GM12874 (cell line): ENCODE data around the gene ITGA6.

ENCODE experiments used
- CTCF ChIP-seq: IDR thresholded peaks from 2 replicates; pipeline ENCODE4 v1.5.1; 2011; ENCODE audit warnings: low read depth, mild to moderate bottlenecking, control low read depth, low read length, moderate library complexity; ENCODE audit not compliant: insufficient read depth

Gene ITGA6

GRCh38 chr2:172395503-172395902, 31.9 kb upstream of the ITGA6 start:
- TF ChIP-seq CTCF = no peak

- TF ChIP-seq CTCF = no peak
Measured at GRCh38 chr2:172397148-172397834, 30.1 kb upstream of the ITGA6 start.

GRCh38 chr2:172398440-172398839, 28.9 kb upstream of the ITGA6 start:
- no peak for TF ChIP-seq CTCF

GRCh38 chr2:172399765-172400164, 27.6 kb upstream of the ITGA6 start:
- TF ChIP-seq CTCF = no peak

- TF ChIP-seq CTCF = no peak
Measured at GRCh38 chr2:172402198-172402597, 25.2 kb upstream of the ITGA6 start.

GRCh38 chr2:172403402-172403801, 24.0 kb upstream of the ITGA6 start:
- no peak for TF ChIP-seq CTCF

- no peak for TF ChIP-seq CTCF
Measured at GRCh38 chr2:172403881-172404468, 23.4 kb upstream of the ITGA6 start.
